ENCODE measurements around the gene TRIM14. TPM values are rescaled to one million over a fixed set of nuclear protein-coding genes. Genes with fewer than 3 reads are reported as not detected.

TRIM14 gene
- total and polyA plus RNA-seq, 2 donors from 2014 or later, result 11.3 to 26.3 TPM

GRCh38 chr9:98162613-98163012, 43.6 kb upstream of the TRIM14 start:
- no peaks in the 10 kb centered on the region for H3K9me3 ChIP-seq (ENCODE audit: control insufficient read depth in 2 of 3, insufficient read depth in 1 of 3, low read length in 3 of 3)
- H3K4me1 ChIP-seq (ENCODE audit: control insufficient read depth in 2 of 3, insufficient read depth in 2 of 3, low read depth in 1 of 3, low read length in 3 of 3), result no peaks in the 10 kb centered on the region
- H3K27me3 ChIP-seq (ENCODE audit: control insufficient read depth, insufficient read depth, low read length), result no peaks in the 10 kb centered on the region
- H3K27ac ChIP-seq (ENCODE audit: low read depth in 2 of 2, low read length in 2 of 2), result no peak overlapping the region
- DNase-seq (peak in 2 of 5 donors; percentile 21 to 29), FAIRE-seq (no peak)
- no peak overlapping the region for H3K4me3 ChIP-seq (ENCODE audit: low read length in 3 of 3)
- TF ChIP-seq, protein P1, sequence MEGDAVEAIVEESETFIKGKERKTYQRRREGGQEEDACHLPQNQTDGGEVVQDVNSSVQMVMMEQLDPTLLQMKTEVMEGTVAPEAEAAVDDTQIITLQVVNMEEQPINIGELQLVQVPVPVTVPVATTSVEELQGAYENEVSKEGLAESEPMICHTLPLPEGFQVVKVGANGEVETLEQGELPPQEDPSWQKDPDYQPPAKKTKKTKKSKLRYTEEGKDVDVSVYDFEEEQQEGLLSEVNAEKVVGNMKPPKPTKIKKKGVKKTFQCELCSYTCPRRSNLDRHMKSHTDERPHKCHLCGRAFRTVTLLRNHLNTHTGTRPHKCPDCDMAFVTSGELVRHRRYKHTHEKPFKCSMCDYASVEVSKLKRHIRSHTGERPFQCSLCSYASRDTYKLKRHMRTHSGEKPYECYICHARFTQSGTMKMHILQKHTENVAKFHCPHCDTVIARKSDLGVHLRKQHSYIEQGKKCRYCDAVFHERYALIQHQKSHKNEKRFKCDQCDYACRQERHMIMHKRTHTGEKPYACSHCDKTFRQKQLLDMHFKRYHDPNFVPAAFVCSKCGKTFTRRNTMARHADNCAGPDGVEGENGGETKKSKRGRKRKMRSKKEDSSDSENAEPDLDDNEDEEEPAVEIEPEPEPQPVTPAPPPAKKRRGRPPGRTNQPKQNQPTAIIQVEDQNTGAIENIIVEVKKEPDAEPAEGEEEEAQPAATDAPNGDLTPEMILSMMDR (IDR thresholded peaks at IDR 0.05; ENCODE audit: borderline replicate concordance, extremely low read depth, insufficient read depth), result no peak
- intact Hi-C loops (cut with DNase I), result no loop called here
- no peak overlapping the region for H3K9ac ChIP-seq (ENCODE audit: low read length in 3 of 3)
- H3K36me3 ChIP-seq (ENCODE audit: control insufficient read depth in 2 of 3, insufficient read depth in 3 of 3, low read length in 3 of 3), result no peaks in the 10 kb centered on the region

DNA sequence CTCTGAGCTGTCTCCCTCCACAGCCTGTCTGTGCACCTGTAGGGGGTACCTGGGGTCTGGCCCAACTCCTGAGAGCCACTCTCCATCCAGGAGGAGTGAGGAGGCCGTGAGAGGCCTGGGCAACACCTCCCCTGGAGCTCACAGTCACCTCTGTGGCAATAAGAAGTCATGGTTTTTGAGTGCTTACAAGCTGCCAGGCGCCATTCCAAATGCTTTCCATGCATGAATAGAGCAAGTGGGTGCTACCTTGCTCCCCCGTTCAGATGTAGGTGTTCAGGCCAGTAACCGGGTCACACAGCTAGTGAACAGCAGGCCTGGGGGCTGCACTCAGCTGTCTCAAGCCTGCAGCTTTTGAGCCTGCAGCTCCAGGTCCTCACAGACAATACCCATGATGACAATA, 42.8 kb upstream of the TRIM14 start:
- intact Hi-C loops (cut with DNase I), result no loop called here
- TF ChIP-seq, protein P1 (IDR thresholded peaks at IDR 0.05; ENCODE audit: borderline replicate concordance, extremely low read depth, insufficient read depth), result no peak
- Histone ChIP-seq H3K9me3 (ENCODE audit: control insufficient read depth in 2 of 3, insufficient read depth in 1 of 3, low read length in 3 of 3) (no peaks in the 10 kb centered on the region), H3K9ac (ENCODE audit: low read length in 3 of 3) (no peak overlapping the region), H3K36me3 (ENCODE audit: control insufficient read depth in 2 of 3, insufficient read depth in 3 of 3, low read length in 3 of 3) (no peaks in the 10 kb centered on the region), H3K4me3 (ENCODE audit: low read length in 3 of 3) (no peak overlapping the region), H3K27me3 (ENCODE audit: control insufficient read depth, insufficient read depth, low read length) (no peaks in the 10 kb centered on the region), H3K27ac (ENCODE audit: low read depth in 2 of 2, low read length in 2 of 2) (no peak overlapping the region), H3K4me1 (ENCODE audit: control insufficient read depth in 2 of 3, insufficient read depth in 2 of 3, low read depth in 1 of 3, low read length in 3 of 3) (no peaks in the 10 kb centered on the region)
- FAIRE-seq, result no peak
- DNase-seq, result no peak

- TF ChIP-seq, protein P1 (IDR thresholded peaks at IDR 0.05; ENCODE audit: borderline replicate concordance, extremely low read depth, insufficient read depth), result no peak
- DNase-seq, result no peak
- H3K9me3 ChIP-seq (ENCODE audit: control insufficient read depth in 2 of 3, insufficient read depth in 1 of 3, low read length in 3 of 3), result no peaks in the 10 kb centered on the region
Observed at GRCh38 chr9:98159790-98160189, 40.8 kb upstream of the TRIM14 start.

GRCh38 chr9:98159301-98159700, 40.3 kb upstream of the TRIM14 start:
- no peaks in the 10 kb centered on the region for H3K4me1 ChIP-seq (ENCODE audit: control insufficient read depth in 2 of 3, insufficient read depth in 2 of 3, low read depth in 1 of 3, low read length in 3 of 3)
- H3K4me3 ChIP-seq (ENCODE audit: low read length in 3 of 3), result no peak overlapping the region
- no peaks in the 10 kb centered on the region for H3K9me3 ChIP-seq (ENCODE audit: control insufficient read depth in 2 of 3, insufficient read depth in 1 of 3, low read length in 3 of 3)
- FAIRE-seq (no peak), DNase-seq (no peak)
- TF ChIP-seq, protein P1 (IDR thresholded peaks at IDR 0.05; ENCODE audit: borderline replicate concordance, extremely low read depth, insufficient read depth), result no peak
- H3K36me3 ChIP-seq (ENCODE audit: control insufficient read depth in 2 of 3, insufficient read depth in 3 of 3, low read length in 3 of 3), result no peaks in the 10 kb centered on the region
- H3K27me3 ChIP-seq (ENCODE audit: control insufficient read depth, insufficient read depth, low read length), result no peaks in the 10 kb centered on the region
- H3K27ac ChIP-seq (ENCODE audit: low read depth in 2 of 2, low read length in 2 of 2), result no peak overlapping the region
- H3K9ac ChIP-seq (ENCODE audit: low read length in 3 of 3), result no peak overlapping the region
- intact Hi-C loops (cut with DNase I), result no loop called here

More at GRCh38 chr9:98159790-98160189, 40.8 kb upstream of the TRIM14 start:
- intact Hi-C loops (cut with DNase I), result no loop called here
- no peak for FAIRE-seq
- H3K27me3 ChIP-seq (ENCODE audit: control insufficient read depth, insufficient read depth, low read length), result no peaks in the 10 kb centered on the region
- H3K27ac ChIP-seq (ENCODE audit: low read depth in 2 of 2, low read length in 2 of 2), result no peak overlapping the region
- H3K4me3 ChIP-seq (ENCODE audit: low read length in 3 of 3), result no peak overlapping the region
- H3K4me1 ChIP-seq (ENCODE audit: control insufficient read depth in 2 of 3, insufficient read depth in 2 of 3, low read depth in 1 of 3, low read length in 3 of 3), result no peaks in the 10 kb centered on the region
- no peak overlapping the region for H3K9ac ChIP-seq (ENCODE audit: low read length in 3 of 3)
- H3K36me3 ChIP-seq (ENCODE audit: control insufficient read depth in 2 of 3, insufficient read depth in 3 of 3, low read length in 3 of 3), result no peaks in the 10 kb centered on the region

Data from kidney (tissue), 14 donors.